HG03064 (cell line): Measurements from ENCODE around the gene AOPEP.

Experiments
- ATAC-seq: cut with Tn5 transposase; IDR thresholded peaks from one replicate; pipeline ENCODE4 v1.9.1; 2021; ENCODE audit warnings: low read depth; ENCODE audit not compliant: unreplicated experiment

The AOPEP gene

GRCh38 chr9:94881940-94882339 lies 155.4 kb downstream of the AOPEP start:
- no peak for ATAC-seq

- no peak for ATAC-seq
These were observed 156.6 kb downstream of the AOPEP start for GRCh38 chr9:94882966-94883641.

- ATAC-seq = no peak
These were observed 159.5 kb downstream of the AOPEP start for GRCh38 chr9:94885854-94886447.

- no peak for ATAC-seq
These were observed 161.2 kb downstream of the AOPEP start for GRCh38 chr9:94887721-94888120.

- ATAC-seq = no peak
These were observed 162.3 kb downstream of the AOPEP start for GRCh38 chr9:94888775-94889174.

- ATAC-seq = no peak
These were observed 163.1 kb downstream of the AOPEP start for GRCh38 chr9:94889628-94890027.

- ATAC-seq = no peak
These were observed 164.7 kb downstream of the AOPEP start for GRCh38 chr9:94891183-94891582.

GRCh38 chr9:94892675-94893074 lies 166.2 kb downstream of the AOPEP start:
- ATAC-seq = no peak

GRCh38 chr9:94894094-94894699 lies 167.7 kb downstream of the AOPEP start:
- ATAC-seq = no peak

GRCh38 chr9:94895668-94896067 lies 169.2 kb downstream of the AOPEP start:
- no peak for ATAC-seq

- no peak for ATAC-seq
These were observed 170.0 kb downstream of the AOPEP start for GRCh38 chr9:94896512-94896911.

GRCh38 chr9:94899464-94900221 lies 173.1 kb downstream of the AOPEP start:
- ATAC-seq = no peak

- no peak for ATAC-seq
These were observed 173.9 kb downstream of the AOPEP start for GRCh38 chr9:94900222-94901018.

- ATAC-seq = no peak
These were observed 174.5 kb downstream of the AOPEP start for GRCh38 chr9:94901019-94901363.

GRCh38 chr9:94903961-94904421 lies 177.5 kb downstream of the AOPEP start:
- no peak for ATAC-seq

- no peak for ATAC-seq
These were observed 178.3 kb downstream of the AOPEP start for GRCh38 chr9:94904806-94905205.

GRCh38 chr9:94905606-94906005 lies 179.1 kb downstream of the AOPEP start:
- no peak for ATAC-seq

GRCh38 chr9:94906181-94906580 lies 179.7 kb downstream of the AOPEP start:
- no peak for ATAC-seq

GRCh38 chr9:94906713-94907112 lies 180.2 kb downstream of the AOPEP start:
- no peak for ATAC-seq

GRCh38 chr9:94907264-94907936 lies 180.9 kb downstream of the AOPEP start:
- ATAC-seq = no peak
